Erythroblast (primary cell): ENCODE measurements around the gene FOXP1.
A peak's percentile ranks its signal among the peaks of the same experiment; 100 is the strongest.

Experiments
- DNase-seq, 2 experiments: peaks; one replicate each; lab custom pipeline; 2025; lab: John Stamatoyannopoulos, UW
- GATA1 ChIP-seq: IDR thresholded peaks from 2 replicates; pipeline ENCODE4 v1.6.1; 2011; ENCODE audit warnings: low read depth, mild to moderate bottlenecking, control low read depth, low read length, moderate library complexity
- POLR2A ChIP-seq: IDR thresholded peaks from 2 replicates; pipeline ENCODE4 v1.6.1; 2011; ENCODE audit warnings: mild to moderate bottlenecking, low read length

The FOXP1 gene

DNA sequence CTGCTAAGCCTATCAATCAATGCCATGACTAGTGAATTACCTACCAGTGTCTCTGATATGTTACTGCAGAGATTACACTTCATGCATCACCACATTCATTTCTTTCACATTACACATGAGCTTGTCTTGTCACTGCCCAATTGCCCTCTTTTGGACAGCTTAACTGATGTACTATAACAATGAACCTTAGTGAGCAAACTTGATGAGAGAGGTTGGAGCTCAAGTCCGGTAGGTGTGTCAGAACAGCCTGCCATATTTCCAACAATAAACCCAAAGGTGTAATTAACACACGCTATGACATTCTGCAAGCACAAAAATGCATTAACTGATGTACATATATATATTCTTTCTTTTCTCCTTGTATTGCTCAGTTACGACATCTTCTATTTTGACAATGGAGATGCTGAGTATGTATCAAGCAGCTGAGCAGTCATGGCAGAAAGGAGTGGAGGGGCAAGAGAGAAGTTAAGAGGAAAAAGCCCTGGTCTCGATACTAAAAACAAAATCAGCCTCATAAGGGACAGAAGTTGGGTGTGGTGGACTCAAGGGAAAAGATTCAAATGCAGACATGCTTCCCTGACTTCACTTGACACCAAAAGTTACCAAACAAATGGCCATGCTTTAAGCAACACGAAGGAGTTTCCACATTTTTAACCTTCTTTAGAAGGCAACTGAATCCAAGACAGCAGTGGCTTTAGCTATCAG, 538.2 kb downstream of the FOXP1 start:
- DNase-seq = no peak
- no peak for TF ChIP-seq POLR2A
- TF ChIP-seq GATA1 = no peak

DNA sequence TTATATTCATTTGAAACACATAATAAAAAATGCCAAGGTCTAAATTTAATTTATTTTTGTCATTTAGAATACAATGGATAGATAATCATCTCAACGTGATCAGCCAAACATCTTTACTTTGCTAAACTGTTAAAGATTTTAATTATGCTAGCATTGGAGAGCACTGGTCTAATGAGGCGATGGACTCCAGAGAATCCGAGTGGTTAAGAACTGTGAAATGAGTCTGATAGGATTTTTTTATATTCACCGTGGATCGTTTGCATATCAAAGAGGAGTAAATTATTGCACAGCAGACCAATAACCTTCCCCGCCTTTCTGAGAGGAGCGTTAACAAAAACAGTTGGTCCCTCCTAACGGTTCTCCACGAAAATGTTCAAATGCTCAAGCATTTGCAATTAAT, 540.8 kb downstream of the FOXP1 start:
- TF ChIP-seq GATA1 = no peak
- TF ChIP-seq POLR2A = no peak
- DNase-seq = no peak

DNA sequence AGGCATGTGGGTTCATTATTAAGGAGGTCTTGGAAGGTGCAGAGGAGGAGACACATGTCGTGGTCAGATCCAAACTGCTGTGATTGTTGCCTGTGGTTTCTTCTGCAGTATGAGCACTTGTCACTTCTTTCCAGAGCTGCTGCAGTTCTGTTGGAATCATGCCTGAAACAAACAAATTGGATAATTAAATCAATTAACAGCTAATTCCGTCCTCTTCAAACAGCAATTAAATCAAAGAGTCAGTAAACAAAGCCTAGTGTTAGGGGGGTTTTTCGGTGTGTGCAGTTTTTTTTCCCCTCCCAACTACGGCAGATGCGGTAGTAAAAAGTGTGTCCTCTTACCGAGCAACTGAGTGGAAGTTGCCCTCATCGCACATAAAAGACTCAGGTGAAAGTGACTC, 542.2 kb downstream of the FOXP1 start:
- TF ChIP-seq GATA1 (no peak), POLR2A (no peak)
- no peak for DNase-seq

DNA sequence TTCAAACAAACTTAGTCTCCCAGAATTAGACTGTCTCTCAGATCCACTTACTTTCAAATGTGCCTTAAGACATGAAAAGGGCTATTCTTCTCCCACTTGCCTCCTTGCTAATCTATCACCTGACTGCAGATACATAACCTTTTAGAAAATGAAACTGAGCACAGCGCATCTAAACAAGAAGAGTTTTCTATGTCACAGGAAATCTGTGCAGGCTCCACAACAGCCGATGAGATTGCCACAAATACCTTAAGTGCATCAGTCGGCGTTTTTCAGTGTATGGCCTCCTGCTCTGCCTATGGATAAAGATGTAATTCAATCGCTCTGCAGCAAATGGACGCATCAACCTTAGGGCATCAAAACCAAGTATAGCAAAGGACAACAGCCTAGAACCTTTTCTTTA, 544.2 kb downstream of the FOXP1 start:
- no peak for TF ChIP-seq GATA1
- no peak for TF ChIP-seq POLR2A
- DNase-seq = no peak

DNA sequence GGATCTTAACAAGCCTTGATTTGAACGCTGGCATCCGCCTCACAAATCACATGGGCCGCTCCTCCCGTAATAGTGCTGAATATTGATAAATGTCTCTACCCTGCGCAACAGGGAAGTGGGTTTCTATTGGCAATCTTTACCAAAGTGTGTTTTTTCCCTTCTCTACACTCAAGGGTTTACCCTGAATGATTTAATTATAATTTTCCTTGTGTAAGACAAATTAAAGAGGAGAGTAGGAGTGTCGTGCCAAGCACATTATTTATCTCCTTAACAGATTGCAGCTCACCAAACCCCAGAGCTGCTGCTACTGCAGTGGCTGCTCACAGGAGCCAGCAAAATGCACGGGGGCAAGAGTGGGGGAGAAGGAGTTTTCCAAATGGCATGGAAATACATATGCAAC, 545.8 kb downstream of the FOXP1 start:
- no peak for DNase-seq
- TF ChIP-seq GATA1 (no peak), POLR2A (no peak)

DNA sequence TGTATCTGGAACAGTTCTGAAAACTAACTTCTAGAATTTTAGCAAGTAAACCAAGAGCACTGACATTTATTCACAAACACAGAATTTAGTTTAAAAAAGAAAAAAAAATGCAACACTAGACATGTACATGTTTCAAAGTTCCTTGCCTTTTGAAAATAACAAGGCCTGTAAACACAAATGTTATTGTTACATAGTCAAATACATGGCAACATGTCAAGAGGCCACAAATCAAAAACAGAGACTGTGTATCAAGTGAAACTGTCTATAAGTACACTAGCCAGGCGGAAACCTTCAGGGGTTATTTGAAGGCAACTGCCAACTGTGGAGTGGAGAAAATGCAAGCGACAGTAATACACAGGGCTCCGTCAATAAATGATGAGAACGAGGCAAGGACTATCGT, 547.6 kb downstream of the FOXP1 start:
- no peak for DNase-seq
- TF ChIP-seq GATA1 = no peak

DNA sequence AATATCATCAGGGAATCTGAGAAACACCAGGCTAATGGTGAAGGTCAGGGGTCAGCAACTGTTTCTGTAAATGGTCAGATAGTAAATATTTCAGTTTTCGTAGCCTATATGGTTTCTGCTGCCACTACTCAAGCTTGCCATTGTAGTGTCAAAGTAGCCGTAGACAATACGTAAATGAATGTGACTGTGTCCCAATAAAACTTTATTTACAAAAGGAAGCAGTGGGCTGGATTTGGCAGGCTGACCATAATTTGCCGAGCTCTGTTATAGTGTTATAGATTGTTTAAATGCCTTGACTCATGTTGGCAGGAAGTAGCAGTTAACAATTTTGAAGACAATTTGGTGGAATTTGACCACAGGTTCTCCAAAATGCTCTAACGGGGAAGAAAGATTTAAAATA, 548.2 kb downstream of the FOXP1 start:
- no peak for DNase-seq
- TF ChIP-seq POLR2A = no peak
- TF ChIP-seq GATA1 = no peak

DNA sequence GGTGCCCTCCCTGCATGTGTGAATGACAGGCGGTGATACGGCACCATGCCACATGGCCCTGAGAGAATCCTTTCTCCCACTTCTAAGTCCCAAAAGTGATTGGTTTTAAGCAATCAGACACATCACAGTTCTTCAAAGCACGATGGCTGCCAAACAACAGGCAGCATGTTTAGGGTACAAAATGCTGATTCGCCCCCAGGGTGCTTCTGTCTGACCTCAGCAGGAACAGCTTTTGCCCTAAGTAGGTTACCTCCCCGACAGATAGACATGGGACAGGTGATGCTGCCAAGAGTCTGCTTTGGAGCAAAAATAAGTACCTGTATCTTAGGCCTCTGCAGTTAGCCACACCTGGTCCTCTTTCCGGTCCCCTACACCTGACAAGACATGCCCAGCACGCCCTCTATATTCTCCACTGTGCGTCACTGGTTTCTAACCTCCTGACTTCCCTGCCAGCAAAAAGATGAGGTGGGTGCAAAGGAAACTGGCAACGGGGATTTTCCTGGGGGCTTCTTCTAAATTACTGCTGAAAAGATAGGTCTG, 549.8 kb downstream of the FOXP1 start:
- no peak for DNase-seq
- TF ChIP-seq GATA1 (no peak), POLR2A (no peak)

DNA sequence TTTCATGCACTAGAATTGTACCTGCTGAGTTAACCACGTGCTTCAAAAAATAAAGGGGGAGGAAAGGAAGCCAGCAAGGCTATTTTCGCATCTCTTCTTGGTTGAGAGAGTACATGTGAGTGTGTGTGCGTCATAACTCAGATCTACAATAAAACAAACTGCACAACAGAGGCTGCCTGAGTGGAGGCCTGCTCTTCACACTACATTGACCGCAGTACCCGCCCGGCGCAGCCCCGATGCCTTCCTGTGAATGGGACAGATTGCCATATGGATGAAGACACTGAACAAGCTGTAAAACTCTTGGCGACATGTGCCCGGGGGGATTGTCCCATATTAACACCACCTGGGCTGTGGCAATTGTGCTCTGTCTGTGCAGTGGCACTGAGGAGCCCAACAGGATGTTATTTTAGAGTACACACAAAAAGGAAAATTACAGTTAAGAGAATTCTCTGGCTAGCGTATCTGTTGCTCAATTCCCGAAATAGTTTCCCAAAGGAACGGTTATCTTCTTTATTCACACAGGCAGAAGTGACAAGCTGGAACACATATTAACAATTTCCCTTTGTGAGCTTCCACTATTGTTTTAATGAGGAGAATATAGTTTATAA, 551.5 kb downstream of the FOXP1 start:
- DNase-seq = no peak
- no peak for TF ChIP-seq POLR2A
- TF ChIP-seq GATA1 = no peak

DNA sequence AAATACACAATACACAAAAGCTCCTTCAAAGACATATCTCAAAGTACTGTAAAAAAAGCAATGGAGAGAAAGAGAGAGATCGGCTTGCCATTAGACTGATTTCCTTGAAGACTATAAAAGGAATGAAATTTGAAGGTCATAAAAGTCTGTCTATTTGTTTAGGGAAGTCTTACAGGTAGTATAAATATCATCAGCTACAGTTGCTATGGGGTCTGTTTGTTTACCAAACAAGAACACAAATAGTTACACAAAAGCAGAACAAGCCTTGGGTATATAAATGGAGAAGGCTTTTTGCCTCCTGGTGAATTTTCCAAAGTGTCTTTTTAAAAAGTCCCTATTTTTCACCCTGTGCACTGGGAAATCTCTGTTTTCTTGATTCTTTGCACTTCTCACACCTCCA, 552.3 kb downstream of the FOXP1 start:
- DNase-seq = no peak
- TF ChIP-seq POLR2A (no peak), GATA1 (no peak)

DNA sequence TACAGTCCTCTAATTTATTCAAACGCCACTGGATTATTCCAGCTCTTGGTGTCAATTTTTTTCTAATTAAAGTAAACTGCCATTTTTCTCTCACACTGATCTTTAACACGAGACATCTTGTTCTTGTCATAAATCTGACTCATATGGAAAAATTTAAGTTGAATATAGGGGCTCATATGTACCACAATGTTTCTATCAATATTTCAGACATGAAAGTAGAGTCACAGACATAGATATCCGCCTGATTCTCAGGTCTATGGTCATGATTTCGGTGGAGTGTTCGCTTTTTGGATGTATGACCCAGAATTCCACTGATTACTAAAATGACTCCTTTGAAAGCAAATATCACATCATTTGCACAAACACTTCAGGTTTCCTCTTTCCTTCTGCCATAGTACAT, 552.8 kb downstream of the FOXP1 start:
- TF ChIP-seq POLR2A (no peak), GATA1 (no peak)
- no peak for DNase-seq

DNA sequence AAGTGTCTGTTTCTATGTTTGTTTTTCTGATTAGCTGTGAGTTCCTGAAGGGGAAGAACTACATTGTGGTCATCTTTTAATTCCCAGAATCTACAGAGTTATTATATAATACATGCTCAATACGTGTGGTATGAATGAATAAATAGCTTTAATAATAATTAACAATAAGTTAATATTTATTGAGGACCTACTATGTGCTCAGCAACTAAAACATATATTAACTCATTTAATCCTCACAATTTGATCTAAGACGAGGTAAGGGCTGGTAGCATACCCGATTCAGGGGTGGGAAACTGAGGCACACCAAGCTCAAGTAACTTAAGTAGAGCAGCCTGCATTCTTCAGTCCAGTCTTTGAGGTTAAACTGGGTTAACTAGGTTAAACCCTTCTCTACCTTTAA, 553.8 kb downstream of the FOXP1 start:
- TF ChIP-seq POLR2A = no peak
- no peak for TF ChIP-seq GATA1
- no peak for DNase-seq

DNA sequence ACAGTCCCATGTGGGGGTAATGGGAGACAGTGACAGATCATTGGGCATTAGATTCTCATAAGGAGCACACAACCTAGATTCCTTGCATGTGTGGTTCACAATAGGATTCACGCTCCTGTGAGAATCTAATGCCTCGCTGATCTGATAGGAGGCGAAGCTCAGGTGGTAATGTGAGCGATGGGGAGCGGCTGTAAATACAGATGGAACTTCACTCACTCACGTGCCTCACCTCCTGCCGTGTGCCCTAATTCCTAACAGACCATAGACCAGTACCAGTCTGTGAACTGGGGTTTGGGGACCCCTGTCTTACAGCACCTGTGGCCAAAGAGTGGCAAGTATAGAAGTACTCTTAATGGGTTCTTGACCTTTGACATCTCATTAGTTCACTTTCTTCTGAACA, 554.7 kb downstream of the FOXP1 start:
- TF ChIP-seq POLR2A (no peak), GATA1 (no peak)
- DNase-seq = no peak

DNA sequence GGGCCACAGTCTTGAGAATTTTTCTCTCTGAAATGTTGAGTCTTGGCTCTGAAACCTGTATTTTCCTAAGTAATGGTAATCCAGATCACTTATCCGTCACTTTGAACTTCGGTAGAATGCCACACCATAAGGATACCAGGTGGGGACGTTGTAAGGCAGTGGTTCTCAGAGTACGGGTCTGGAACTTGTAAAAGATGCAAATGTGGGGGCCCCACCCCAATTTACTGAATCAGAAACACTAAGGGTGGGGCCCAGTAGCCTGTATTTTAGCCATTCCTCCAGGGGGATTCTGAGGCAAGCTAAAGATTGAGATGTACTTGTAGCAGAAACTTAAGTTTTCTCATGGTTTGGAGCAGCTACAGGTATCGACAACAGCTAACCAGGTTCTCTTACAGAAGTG, 555.3 kb downstream of the FOXP1 start:
- no peak for TF ChIP-seq POLR2A
- TF ChIP-seq GATA1 = no peak
- DNase-seq = no peak

DNA sequence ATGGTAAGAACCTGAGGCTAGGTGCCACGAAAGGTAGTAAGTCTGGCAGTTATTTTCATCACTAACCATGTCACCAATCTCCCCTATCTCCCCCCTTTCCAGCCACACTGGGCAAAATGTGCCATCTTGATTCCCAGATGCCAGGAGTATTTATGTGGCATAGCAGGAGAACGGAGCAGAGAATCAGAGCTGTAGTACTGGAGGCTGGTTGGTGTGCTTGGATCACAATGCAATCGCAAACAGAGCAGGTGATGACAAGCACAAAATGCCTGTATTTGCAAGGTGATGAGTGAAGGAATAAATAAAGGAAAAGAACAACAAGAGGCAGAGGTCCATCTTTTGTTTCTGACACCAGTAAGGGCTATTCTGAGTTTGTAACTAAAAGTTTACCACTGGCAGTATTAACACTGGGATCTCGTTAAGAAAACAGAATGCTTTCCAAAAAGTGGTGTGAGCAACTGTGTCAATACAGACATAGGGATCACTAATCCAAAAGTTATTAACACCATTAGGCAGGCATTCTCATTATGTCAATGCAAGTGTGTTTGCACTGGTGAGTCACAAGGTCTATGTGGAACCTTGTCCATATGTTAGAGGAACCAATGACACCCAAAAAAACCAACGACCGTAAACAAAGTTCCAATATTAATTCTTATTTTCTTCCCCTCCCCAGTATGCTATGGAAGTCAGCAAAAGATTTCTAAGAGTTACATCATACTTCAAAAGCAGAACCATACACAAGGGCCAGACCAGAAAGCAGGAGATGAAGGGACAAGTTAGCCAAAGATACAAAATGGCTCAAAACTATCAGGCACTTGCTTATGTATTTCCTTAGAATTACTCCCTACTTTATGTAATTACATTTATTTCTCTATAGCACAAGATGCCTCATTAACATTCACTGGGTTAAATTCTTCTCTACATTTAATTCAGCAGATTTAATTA, 556.6 kb downstream of the FOXP1 start:
- DNase-seq = peak; percentile 6 to 55

More for the DNA sequence above, 556.6 kb downstream of the FOXP1 start:
- TF ChIP-seq POLR2A (no peak), GATA1 (no peak)
